Measurements from ENCODE around the gene CES2.

GRCh38 chr16:66904846-66905632 is 30.3 kb upstream of the CES2 start:
- no peak for TF ChIP-seq REST (IDR thresholded peaks at IDR 0.05; ENCODE audit: low read depth)
- TF ChIP-seq POLR2AphosphoS5 (IDR thresholded peaks at IDR 0.05; ENCODE audit: low read depth, low read length) = no peak
- no peak for TF ChIP-seq ZFX (IDR thresholded peaks at IDR 0.05)
- TF ChIP-seq POLR2A (IDR thresholded peaks at IDR 0.05; ENCODE audit: borderline replicate concordance, extremely low read depth, insufficient read depth, insufficient read length) = no peak
- TF ChIP-seq ZNF274 (IDR thresholded peaks at IDR 0.05; ENCODE audit: low read depth, low read length) = no peak
- no peak for TF ChIP-seq CTCF (IDR thresholded peaks at IDR 0.05 in 2 of 3, conservative IDR thresholded peaks at IDR 0.05 in 1 of 3; ENCODE audit: borderline replicate concordance in 1 of 3, insufficient read depth in 1 of 3, low read depth in 2 of 3, low read length in 2 of 3)
- TF ChIP-seq JUND (IDR thresholded peaks at IDR 0.05) = no peak
- TF ChIP-seq MAX (IDR thresholded peaks at IDR 0.05) = no peak
- no peak for TF ChIP-seq EZH2 (IDR thresholded peaks at IDR 0.05)

All from HCT116 (cell line).